Immature natural killer cell (primary cell): ENCODE data around the gene FGF19. TPM values are rescaled to one million over a fixed set of nuclear protein-coding genes. Genes with fewer than 3 reads are reported as not detected.

ENCODE experiments used
- DNase-seq, 3 donors: peaks; one replicate each; pipeline ENCODE4 v3.0.0; 2022; ENCODE audit warnings: mixed read lengths in 1 of 3
- H3K27ac Mint-ChIP-seq, 6 donors: one replicate each; pipeline ENCODE4 v1.8.0; 2020; ENCODE audit warnings: mixed read lengths in 6 of 6, mild to moderate bottlenecking in 5 of 6, inconsistent platforms in 4 of 6, moderate library complexity in 3 of 6
- H3K27me3 Mint-ChIP-seq, 3 donors: one replicate each; pipeline ENCODE4 v1.8.0; 2020 to 2021; ENCODE audit warnings: low read depth in 3 of 3, mild to moderate bottlenecking in 3 of 3, mixed read lengths in 3 of 3, moderate library complexity in 3 of 3, inconsistent platforms in 1 of 3
- H3K36me3 Mint-ChIP-seq, 3 donors: one replicate each; pipeline ENCODE4 v1.8.0; 2020; ENCODE audit warnings: mixed read lengths in 3 of 3, inconsistent platforms in 2 of 3, mild to moderate bottlenecking in 2 of 3
- H3K4me1 Mint-ChIP-seq, 2 donors: one replicate each; pipeline ENCODE4 v1.8.0; 2020; ENCODE audit warnings: inconsistent platforms in 2 of 2, mild to moderate bottlenecking in 2 of 2, mixed read lengths in 2 of 2, moderate library complexity in 1 of 2
- H3K4me3 Mint-ChIP-seq, 5 donors: one replicate each; pipeline ENCODE4 v1.8.0; 2020; ENCODE audit warnings: mild to moderate bottlenecking in 5 of 5, mixed read lengths in 5 of 5, inconsistent platforms in 3 of 5, moderate library complexity in 3 of 5
- H3K9me3 Mint-ChIP-seq, 6 donors: one replicate each; pipeline ENCODE4 v1.8.0; 2020; ENCODE audit warnings: mild to moderate bottlenecking in 6 of 6, mixed read lengths in 6 of 6, inconsistent platforms in 4 of 6, moderate library complexity in 3 of 6
- polyA plus RNA-seq, 3 donors: library from polyadenylated mRNA; unstranded; fragments of 300-500 nt; fragmentation: Illumina TruSeq; gene quantifications; one replicate each; pipeline ENCODE4 v1.2.3, GENCODE V29; 2021

Gene FGF19
- not detected for polyA plus RNA-seq

GRCh38 chr11:69703768-69704507 is at the start of gene FGF19:
FGF19 (minus strand) TSS chr11:69704022; CDS start chr11:69703876, 146 bp downstream.
- no peak within 1 kb of the TSS for H3K27ac Mint-ChIP-seq
- H3K27me3 Mint-ChIP-seq = peaks cover 4 to 10% (median 8%) of the 10 kb centered on the region in 3 donors
- H3K4me3 Mint-ChIP-seq = no peak within 1 kb of the TSS
- DNase-seq = no peak
- H3K9me3 Mint-ChIP-seq = no peaks in the 10 kb centered on the region
- H3K4me1 Mint-ChIP-seq = no peaks in the 10 kb centered on the region
- no peaks in the 10 kb centered on the region for H3K36me3 Mint-ChIP-seq

GRCh38 chr11:69752890-69753289 is 49.1 kb upstream of the FGF19 start:
- Mint-ChIP-seq H3K4me1 (no peaks in the 10 kb centered on the region), H3K27me3 (peaks cover 1 to 6% (median 2%) of the 10 kb centered on the region in 3 donors), H3K9me3 (no peaks in the 10 kb centered on the region), H3K36me3 (no peaks in the 10 kb centered on the region), H3K27ac (no peak overlapping the region), H3K4me3 (no peak overlapping the region)
- DNase-seq = no peak

GRCh38 chr11:69750875-69751597 is 47.2 kb upstream of the FGF19 start:
- no peaks in the 10 kb centered on the region for H3K36me3 Mint-ChIP-seq
- H3K27ac Mint-ChIP-seq = no peak overlapping the region
- no peak overlapping the region for H3K4me3 Mint-ChIP-seq
- no peak for DNase-seq
- peaks cover 0 to 3% (median 2%) of the 10 kb centered on the region in 3 donors for H3K27me3 Mint-ChIP-seq
- H3K9me3 Mint-ChIP-seq = no peaks in the 10 kb centered on the region
- H3K4me1 Mint-ChIP-seq = no peaks in the 10 kb centered on the region

- Mint-ChIP-seq H3K9me3 (no peaks in the 10 kb centered on the region), H3K4me1 (no peaks in the 10 kb centered on the region), H3K36me3 (no peaks in the 10 kb centered on the region), H3K27me3 (peaks cover 0 to 3% (median 2%) of the 10 kb centered on the region in 3 donors), H3K4me3 (no peak overlapping the region), H3K27ac (no peak overlapping the region)
- DNase-seq = no peak
Observed at GRCh38 chr11:69750108-69750850, 46.5 kb upstream of the FGF19 start.

- H3K27ac Mint-ChIP-seq = no peak overlapping the region
- H3K27me3 Mint-ChIP-seq = peaks cover 0 to 2% (median 1%) of the 10 kb centered on the region in 3 donors
- no peak overlapping the region for H3K4me3 Mint-ChIP-seq
- H3K9me3 Mint-ChIP-seq = no peaks in the 10 kb centered on the region
- no peaks in the 10 kb centered on the region for H3K36me3 Mint-ChIP-seq
- no peak for DNase-seq
- H3K4me1 Mint-ChIP-seq = no peaks in the 10 kb centered on the region
Observed at GRCh38 chr11:69748637-69749036, 44.8 kb upstream of the FGF19 start.

- no peak overlapping the region for H3K4me3 Mint-ChIP-seq
- H3K9me3 Mint-ChIP-seq = no peaks in the 10 kb centered on the region
- peaks cover 1 to 2% (median 2%) of the 10 kb centered on the region in 3 donors for H3K27me3 Mint-ChIP-seq
- H3K27ac Mint-ChIP-seq = no peak overlapping the region
- no peaks in the 10 kb centered on the region for H3K36me3 Mint-ChIP-seq
- no peak for DNase-seq
- H3K4me1 Mint-ChIP-seq = no peaks in the 10 kb centered on the region
Observed at GRCh38 chr11:69746752-69747742, 43.2 kb upstream of the FGF19 start.

GRCh38 chr11:69746140-69746539 is 42.3 kb upstream of the FGF19 start:
- no peaks in the 10 kb centered on the region for H3K4me1 Mint-ChIP-seq
- H3K36me3 Mint-ChIP-seq = no peaks in the 10 kb centered on the region
- H3K4me3 Mint-ChIP-seq = no peak overlapping the region
- H3K9me3 Mint-ChIP-seq = no peaks in the 10 kb centered on the region
- H3K27me3 Mint-ChIP-seq = peaks cover 1 to 2% (median 2%) of the 10 kb centered on the region in 3 donors
- H3K27ac Mint-ChIP-seq = no peak overlapping the region
- no peak for DNase-seq

GRCh38 chr11:69745201-69745600 is 41.4 kb upstream of the FGF19 start:
- no peak for DNase-seq
- Mint-ChIP-seq H3K27me3 (peaks cover 1 to 6% (median 2%) of the 10 kb centered on the region in 3 donors), H3K27ac (no peak overlapping the region), H3K4me1 (no peaks in the 10 kb centered on the region), H3K4me3 (no peak overlapping the region), H3K36me3 (no peaks in the 10 kb centered on the region), H3K9me3 (no peaks in the 10 kb centered on the region)

- H3K27ac Mint-ChIP-seq = no peak overlapping the region
- H3K4me1 Mint-ChIP-seq = no peaks in the 10 kb centered on the region
- no peak for DNase-seq
- H3K9me3 Mint-ChIP-seq = no peaks in the 10 kb centered on the region
- H3K36me3 Mint-ChIP-seq = no peaks in the 10 kb centered on the region
- peaks cover 1 to 4% (median 2%) of the 10 kb centered on the region in 3 donors for H3K27me3 Mint-ChIP-seq
- no peak overlapping the region for H3K4me3 Mint-ChIP-seq
Observed at GRCh38 chr11:69744435-69744834, 40.6 kb upstream of the FGF19 start.

GRCh38 chr11:69734841-69735240 is 31.0 kb upstream of the FGF19 start:
- Mint-ChIP-seq H3K27me3 (peaks cover 0 to 4% (median 0%) of the 10 kb centered on the region in 3 donors), H3K36me3 (no peaks in the 10 kb centered on the region), H3K4me1 (no peaks in the 10 kb centered on the region), H3K9me3 (peaks cover 0 to 4% (median 0%) of the 10 kb centered on the region in 6 donors), H3K4me3 (no peak overlapping the region), H3K27ac (no peak overlapping the region)
- DNase-seq = no peak

- H3K9me3 Mint-ChIP-seq = peaks cover 0 to 4% (median 0%) of the 10 kb centered on the region in 6 donors
- no peaks in the 10 kb centered on the region for H3K36me3 Mint-ChIP-seq
- no peak overlapping the region for H3K27ac Mint-ChIP-seq
- peaks cover 0 to 4% (median 0%) of the 10 kb centered on the region in 3 donors for H3K27me3 Mint-ChIP-seq
- H3K4me1 Mint-ChIP-seq = no peaks in the 10 kb centered on the region
- H3K4me3 Mint-ChIP-seq = no peak overlapping the region
- DNase-seq = no peak
Observed at GRCh38 chr11:69734367-69734766, 30.5 kb upstream of the FGF19 start.

GRCh38 chr11:69732910-69733309 is 29.1 kb upstream of the FGF19 start:
- Mint-ChIP-seq H3K36me3 (no peaks in the 10 kb centered on the region), H3K27ac (no peak overlapping the region), H3K4me3 (no peak overlapping the region), H3K9me3 (peaks cover 0 to 4% (median 0%) of the 10 kb centered on the region in 6 donors), H3K4me1 (no peaks in the 10 kb centered on the region), H3K27me3 (peaks cover 0 to 4% (median 3%) of the 10 kb centered on the region in 3 donors)
- DNase-seq = no peak

GRCh38 chr11:69731110-69731509 is 27.3 kb upstream of the FGF19 start:
- DNase-seq = no peak
- no peak overlapping the region for H3K4me3 Mint-ChIP-seq
- H3K9me3 Mint-ChIP-seq = peaks cover 0 to 4% (median 0%) of the 10 kb centered on the region in 6 donors
- peaks cover 0 to 6% (median 5%) of the 10 kb centered on the region in 3 donors for H3K27me3 Mint-ChIP-seq
- no peak overlapping the region for H3K27ac Mint-ChIP-seq
- H3K4me1 Mint-ChIP-seq = no peaks in the 10 kb centered on the region
- H3K36me3 Mint-ChIP-seq = no peaks in the 10 kb centered on the region
